ENCODE data around the gene CXCL12.

Gene CXCL12

DNA sequence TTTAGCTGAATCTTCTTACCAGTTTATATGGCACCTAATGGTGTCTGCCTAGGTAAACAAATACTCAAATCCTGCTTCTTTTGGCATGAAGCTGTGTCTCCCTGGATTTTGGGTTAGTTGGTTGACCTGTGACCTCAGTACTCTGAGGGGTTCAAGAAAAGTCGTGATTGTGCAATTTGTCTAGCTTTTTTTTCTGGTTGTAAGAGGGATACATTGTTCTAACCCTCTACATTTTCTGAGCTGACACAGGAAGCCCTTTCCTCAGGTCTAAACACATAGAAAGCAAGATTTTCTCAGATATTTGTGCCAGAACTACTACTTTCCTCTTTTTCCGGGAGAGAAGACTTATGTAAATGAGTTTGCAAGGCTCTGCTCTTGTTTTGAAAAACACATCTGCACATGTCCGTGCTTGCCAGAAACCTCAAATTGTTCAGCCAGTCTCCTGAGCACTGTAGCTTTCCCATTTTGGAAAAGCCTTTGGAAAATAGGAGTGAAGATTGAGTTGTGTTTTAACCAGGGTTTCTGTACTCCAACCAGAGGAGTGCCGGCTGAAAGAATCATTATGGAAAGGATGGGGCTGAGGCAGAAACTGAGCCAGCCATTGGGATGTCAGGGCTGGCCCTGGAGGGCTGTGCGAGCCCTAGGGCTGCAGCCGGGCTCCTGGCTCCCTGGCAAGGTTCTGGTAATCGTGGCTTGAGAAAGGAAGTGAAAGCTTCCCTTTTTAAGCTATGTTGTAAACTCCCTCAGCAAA is 31.3 kb upstream of the CXCL12 start:
- TF ChIP-seq, protein P1, sequence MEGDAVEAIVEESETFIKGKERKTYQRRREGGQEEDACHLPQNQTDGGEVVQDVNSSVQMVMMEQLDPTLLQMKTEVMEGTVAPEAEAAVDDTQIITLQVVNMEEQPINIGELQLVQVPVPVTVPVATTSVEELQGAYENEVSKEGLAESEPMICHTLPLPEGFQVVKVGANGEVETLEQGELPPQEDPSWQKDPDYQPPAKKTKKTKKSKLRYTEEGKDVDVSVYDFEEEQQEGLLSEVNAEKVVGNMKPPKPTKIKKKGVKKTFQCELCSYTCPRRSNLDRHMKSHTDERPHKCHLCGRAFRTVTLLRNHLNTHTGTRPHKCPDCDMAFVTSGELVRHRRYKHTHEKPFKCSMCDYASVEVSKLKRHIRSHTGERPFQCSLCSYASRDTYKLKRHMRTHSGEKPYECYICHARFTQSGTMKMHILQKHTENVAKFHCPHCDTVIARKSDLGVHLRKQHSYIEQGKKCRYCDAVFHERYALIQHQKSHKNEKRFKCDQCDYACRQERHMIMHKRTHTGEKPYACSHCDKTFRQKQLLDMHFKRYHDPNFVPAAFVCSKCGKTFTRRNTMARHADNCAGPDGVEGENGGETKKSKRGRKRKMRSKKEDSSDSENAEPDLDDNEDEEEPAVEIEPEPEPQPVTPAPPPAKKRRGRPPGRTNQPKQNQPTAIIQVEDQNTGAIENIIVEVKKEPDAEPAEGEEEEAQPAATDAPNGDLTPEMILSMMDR (conservative IDR thresholded peaks at IDR 0.05; ENCODE audit: low read depth, low read length): no peak
- H3K4me3 ChIP-seq (ENCODE audit: low read length): no peak overlapping the region
- DNase-seq (ENCODE audit: low read depth): no peak

DNA sequence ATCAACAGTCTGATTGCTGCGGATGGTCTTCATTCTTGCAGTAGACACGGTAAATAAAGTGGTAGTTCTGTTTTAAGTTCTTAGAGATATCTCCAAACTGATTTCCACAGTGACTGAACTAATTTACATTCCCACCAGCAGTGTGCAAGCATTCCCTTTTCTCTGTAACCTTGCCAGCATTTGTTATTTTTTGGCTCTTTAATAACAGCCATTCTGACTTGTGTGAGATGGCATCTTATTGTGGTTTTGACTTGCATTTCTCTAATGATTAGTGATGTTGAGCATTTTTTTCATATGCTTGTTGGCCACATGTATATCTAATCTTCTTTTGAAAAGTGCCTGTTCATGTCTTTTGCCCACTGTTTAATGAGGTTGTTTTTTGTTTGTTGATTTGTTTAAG is 30.2 kb upstream of the CXCL12 start:
- no peak for DNase-seq (ENCODE audit: low read depth)
- TF ChIP-seq, protein P1 (conservative IDR thresholded peaks at IDR 0.05; ENCODE audit: low read depth, low read length): no peak
- H3K4me3 ChIP-seq (ENCODE audit: low read length): no peak overlapping the region

DNA sequence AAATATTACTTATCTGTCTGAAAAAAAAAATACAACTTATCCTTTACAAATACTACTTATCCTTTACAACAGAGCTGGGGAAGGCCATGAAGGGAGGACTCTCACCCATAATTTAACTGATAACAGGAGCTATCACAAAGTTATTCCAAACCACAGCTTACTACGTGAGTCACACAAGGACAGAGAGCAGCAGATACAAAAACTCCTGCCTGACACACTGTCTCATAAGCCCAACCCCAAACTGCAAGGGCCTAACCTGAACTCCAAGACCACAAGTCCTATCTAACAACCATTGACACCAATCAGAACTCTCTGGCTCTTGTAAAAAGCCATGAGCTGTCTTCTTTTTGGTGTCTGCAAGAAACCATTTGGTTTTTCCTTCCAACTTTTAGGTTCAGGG is 28.5 kb upstream of the CXCL12 start:
- no peak overlapping the region for H3K4me3 ChIP-seq (ENCODE audit: low read length)
- TF ChIP-seq, protein P1 (conservative IDR thresholded peaks at IDR 0.05; ENCODE audit: low read depth, low read length): no peak
- no peak for DNase-seq (ENCODE audit: low read depth)

DNA sequence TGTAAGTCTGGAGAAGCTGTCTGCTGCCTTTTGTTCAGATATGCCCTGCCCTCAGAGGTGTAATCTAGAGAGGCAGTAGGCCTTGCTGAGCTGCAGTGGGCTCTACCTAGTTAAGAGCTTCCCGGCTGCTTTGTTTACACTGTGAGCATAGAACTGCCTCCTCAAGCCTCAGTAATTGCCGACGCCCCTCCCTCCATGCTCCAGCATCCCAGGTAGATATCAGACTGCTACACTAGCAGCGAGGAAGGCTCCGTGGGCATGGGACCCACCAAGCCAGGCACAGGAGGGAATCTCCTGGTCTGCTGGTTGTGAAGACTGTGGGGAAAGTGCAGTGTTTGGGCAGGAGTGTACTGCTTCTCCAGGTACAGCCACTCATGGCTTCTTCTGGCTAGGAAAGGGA is 26.4 kb upstream of the CXCL12 start:
- DNase-seq (ENCODE audit: low read depth): no peak
- H3K4me3 ChIP-seq (ENCODE audit: low read length): no peak overlapping the region
- TF ChIP-seq, protein P1 (conservative IDR thresholded peaks at IDR 0.05; ENCODE audit: low read depth, low read length): no peak

DNA sequence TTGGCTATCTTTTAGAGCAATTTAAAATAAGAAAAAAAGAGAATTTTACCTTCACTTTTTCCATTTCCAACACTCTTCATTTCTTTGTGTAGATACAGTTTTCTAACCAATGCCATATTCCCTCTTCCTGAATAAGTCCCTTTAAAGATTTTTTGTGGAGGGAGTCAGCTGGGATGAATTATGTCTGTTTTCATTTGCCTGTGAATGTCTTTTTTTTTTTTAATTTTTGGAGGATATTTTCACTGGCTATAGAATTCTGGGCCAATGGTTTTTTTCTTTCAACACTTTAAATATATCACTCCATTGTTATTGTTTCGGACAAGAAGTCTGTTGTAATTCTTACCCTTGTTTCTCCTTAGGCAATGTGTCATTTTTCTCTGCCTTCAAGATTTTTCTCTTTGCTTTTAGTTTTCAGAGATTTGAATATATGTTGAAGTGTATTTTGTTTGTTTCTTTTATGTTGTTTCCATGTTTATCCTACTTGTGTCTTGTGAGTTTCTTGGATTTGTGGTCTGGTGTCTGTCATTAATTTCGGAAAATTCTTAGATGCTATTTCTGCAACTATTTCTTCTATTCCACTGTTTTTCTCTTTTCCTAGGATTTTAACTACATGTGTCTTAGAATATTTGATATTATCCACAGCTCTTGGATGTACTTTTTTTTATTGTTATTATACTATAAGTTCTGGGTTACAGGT is 20.0 kb upstream of the CXCL12 start:
- no peak for DNase-seq (ENCODE audit: low read depth)
- H3K4me3 ChIP-seq (ENCODE audit: low read length): no peak overlapping the region
- TF ChIP-seq, protein P1 (conservative IDR thresholded peaks at IDR 0.05; ENCODE audit: low read depth, low read length): no peak

DNA sequence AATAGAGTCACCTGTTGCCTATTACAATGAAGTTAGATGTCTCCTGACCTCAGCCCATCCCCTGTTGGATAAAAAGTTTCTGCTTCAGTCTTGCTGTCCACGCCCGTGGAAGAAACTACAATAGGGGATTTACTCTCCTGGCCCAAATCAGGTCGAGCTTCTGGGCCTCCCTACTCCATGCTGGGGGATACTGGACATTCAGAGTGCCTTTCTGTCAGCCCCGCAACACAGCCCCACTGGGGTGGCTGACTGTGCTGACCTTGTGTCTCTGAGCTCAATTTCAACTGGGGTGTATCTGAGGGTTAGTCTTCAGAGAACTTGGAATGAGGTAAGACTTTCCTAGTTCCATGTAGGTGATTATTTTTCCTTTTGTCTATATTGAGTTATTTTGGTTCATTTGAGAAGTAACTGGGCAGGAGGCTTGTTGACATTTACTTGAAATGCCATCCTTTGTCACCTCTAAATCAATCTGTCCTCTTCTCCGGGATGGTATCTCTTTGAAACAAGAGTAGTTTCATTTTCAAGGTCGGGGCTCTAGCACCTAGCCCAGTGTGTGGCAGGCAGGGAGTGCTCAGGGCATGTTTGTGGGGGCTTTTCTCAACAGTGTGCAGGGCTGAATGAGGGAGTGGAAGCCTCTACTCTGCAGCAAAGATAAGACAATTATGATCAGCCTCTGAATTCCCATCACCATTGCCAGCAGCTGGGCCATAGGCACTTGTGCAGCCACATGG is 17.7 kb upstream of the CXCL12 start:
- TF ChIP-seq, protein P1 (conservative IDR thresholded peaks at IDR 0.05; ENCODE audit: low read depth, low read length): no peak
- H3K4me3 ChIP-seq (ENCODE audit: low read length): no peak overlapping the region
- no peak for DNase-seq (ENCODE audit: low read depth)

All from retinal pigment epithelial cell (primary cell).